VCaP (cell line): ENCODE data around the gene MEP1A.
"Not testable (repeated sequence)": the region's sequence is repeated elsewhere in the genome, so short reads cannot be mapped to it uniquely, and the experiment has no call there.

Experiments
- H3K27ac ChIP-seq: fragments of 450-650 bp; 2 replicates; pipeline ENCODE4 v1.5.1; 2017
- CTCF ChIP-seq: fragments of 450-650 bp; conservative IDR thresholded peaks from 2 replicates; pipeline ENCODE4 v1.5.1; 2017; ENCODE audit warnings: mild to moderate bottlenecking, moderate library complexity

The MEP1A gene

GRCh38 chr6:46819561-46819960 is 26.4 kb downstream of the MEP1A start:
- H3K27ac ChIP-seq: peak overlapping the region; percentile 96
- TF ChIP-seq CTCF: no peak

- no peak for TF ChIP-seq CTCF
- peak overlapping the region; percentile 96 for H3K27ac ChIP-seq
Observed at GRCh38 chr6:46821458-46821881, 28.3 kb downstream of the MEP1A start.

GRCh38 chr6:46828939-46829338 is 35.8 kb downstream of the MEP1A start:
- TF ChIP-seq CTCF: no peak
- no peak overlapping the region for H3K27ac ChIP-seq

- no peak overlapping the region for H3K27ac ChIP-seq
- no peak for TF ChIP-seq CTCF
Observed at GRCh38 chr6:46832816-46833215, 39.6 kb downstream of the MEP1A start.

GRCh38 chr6:46834257-46834916 is 41.2 kb downstream of the MEP1A start:
- H3K27ac ChIP-seq: not testable (repeated sequence)

GRCh38 chr6:46834991-46835390 is 41.8 kb downstream of the MEP1A start:
- not testable (repeated sequence) for H3K27ac ChIP-seq

- no peak for TF ChIP-seq CTCF
- H3K27ac ChIP-seq: no peak overlapping the region
Observed at GRCh38 chr6:46838033-46838432, 44.8 kb downstream of the MEP1A start.

- not testable (repeated sequence) for H3K27ac ChIP-seq
Observed at GRCh38 chr6:46842252-46842846, 49.2 kb downstream of the MEP1A start.

GRCh38 chr6:46845126-46845525 is 51.9 kb downstream of the MEP1A start:
- TF ChIP-seq CTCF: no peak
- H3K27ac ChIP-seq: no peak overlapping the region
